Prostate gland (tissue), 2 donors: ENCODE results near the gene PPP1R14C. TPM values are rescaled to one million over a fixed set of nuclear protein-coding genes. Genes with fewer than 3 reads are reported as not detected.

Experiments used
- DNase-seq: peaks from one replicate; pipeline ENCODE4 v3.0.0-alpha.2; 2019; ENCODE audit warnings: low spot score
- H3K27ac ChIP-seq, 2 donors: fragments of 200-600 bp; sonication (generic); 2 replicates each; pipeline ENCODE4 v1.5.1; 2017 to 2019
- H3K27me3 ChIP-seq: fragments of 200-600 bp; sonication (generic); replicated peaks from 2 replicates; pipeline ENCODE4 v1.5.1; 2019; ENCODE audit not compliant: insufficient read depth
- H3K36me3 ChIP-seq, 2 donors: fragments of 200-600 bp; sonication (generic); 1 replicate in 1 of 2; 2 replicates in 1 of 2; pipeline versions ENCODE4 v1.5.1 to v1.8.1; 2017 to 2019
- H3K4me1 ChIP-seq: fragments of 200-600 bp; sonication (generic); replicated peaks from 2 replicates; pipeline ENCODE4 v1.5.1; 2019
- H3K4me3 ChIP-seq, 2 donors: fragments of 200-600 bp; sonication (generic); 2 replicates each; pipeline ENCODE4 v1.5.1; 2017 to 2019
- H3K9me3 ChIP-seq: fragments of 200-600 bp; sonication (generic); 2 replicates; pipeline ENCODE4 v1.5.1; 2017
- POLR2A ChIP-seq: fragments of 450-650 bp; IDR thresholded peaks from one replicate; pipeline ENCODE4 v1.6.1; 2016; ENCODE audit warnings: antibody characterized with exemption, mild to moderate bottlenecking
- POLR2AphosphoS5 ChIP-seq: sonication (generic); formaldehyde crosslinking; IDR thresholded peaks from one replicate; pipeline ENCODE4 v1.6.1; 2017; ENCODE audit warnings: antibody characterized with exemption
- WGBS: methylation state at CpG from one replicate; pipeline ENCODE4 v1.1.5; 2018; 5-methylcytosine and 5-hydroxymethylcytosine counted together
- intact Hi-C: fragments of 100-400 bp; cut with DNase I; formaldehyde crosslinking; loops from one replicate; pipeline ENCODE4 v1.14.2; 2022
- total RNA-seq, 2 donors: library from RNA; depleted of rRNA; stranded (reverse); fragments of >200 nt; gene quantifications; one replicate each; pipeline ENCODE4 v1.1.0, GENCODE V29; 2016
- TF ChIP-seq, protein P1 (sequence below), 4 experiments: fragments of 200-600 bp in 2 of 4; fragments of 450-650 bp in 2 of 4; sonication (generic) in 2 of 4; IDR thresholded peaks; 1 replicate in 3 of 4; 2 replicates in 1 of 4; pipeline ENCODE4 v1.5.1; 2016 to 2019; ENCODE audit warnings: antibody characterized with exemption in 4 of 4, mild to moderate bottlenecking in 2 of 4, moderate library complexity in 2 of 4

PPP1R14C gene
- total RNA-seq, 2 donors from 2014 or later, result 3.4 to 14.8 TPM

- H3K4me3 ChIP-seq, result no peak overlapping the region
- H3K4me1 ChIP-seq, result no peaks in the 10 kb centered on the region
- H3K27me3 ChIP-seq, result peaks cover 4% of the 10 kb centered on the region
- H3K9me3 ChIP-seq, result no peaks in the 10 kb centered on the region
- TF ChIP-seq POLR2A (no peak), POLR2AphosphoS5 (no peak)
- TF ChIP-seq, protein P1, sequence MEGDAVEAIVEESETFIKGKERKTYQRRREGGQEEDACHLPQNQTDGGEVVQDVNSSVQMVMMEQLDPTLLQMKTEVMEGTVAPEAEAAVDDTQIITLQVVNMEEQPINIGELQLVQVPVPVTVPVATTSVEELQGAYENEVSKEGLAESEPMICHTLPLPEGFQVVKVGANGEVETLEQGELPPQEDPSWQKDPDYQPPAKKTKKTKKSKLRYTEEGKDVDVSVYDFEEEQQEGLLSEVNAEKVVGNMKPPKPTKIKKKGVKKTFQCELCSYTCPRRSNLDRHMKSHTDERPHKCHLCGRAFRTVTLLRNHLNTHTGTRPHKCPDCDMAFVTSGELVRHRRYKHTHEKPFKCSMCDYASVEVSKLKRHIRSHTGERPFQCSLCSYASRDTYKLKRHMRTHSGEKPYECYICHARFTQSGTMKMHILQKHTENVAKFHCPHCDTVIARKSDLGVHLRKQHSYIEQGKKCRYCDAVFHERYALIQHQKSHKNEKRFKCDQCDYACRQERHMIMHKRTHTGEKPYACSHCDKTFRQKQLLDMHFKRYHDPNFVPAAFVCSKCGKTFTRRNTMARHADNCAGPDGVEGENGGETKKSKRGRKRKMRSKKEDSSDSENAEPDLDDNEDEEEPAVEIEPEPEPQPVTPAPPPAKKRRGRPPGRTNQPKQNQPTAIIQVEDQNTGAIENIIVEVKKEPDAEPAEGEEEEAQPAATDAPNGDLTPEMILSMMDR (IDR thresholded peaks at IDR 0.05), result no peak
- DNase-seq, result no peak
- no peaks in the 10 kb centered on the region for H3K36me3 ChIP-seq
- WGBS, result 78% methylated on average over 13 of the region's 13 CpGs
- H3K27ac ChIP-seq, result no peak overlapping the region
- intact Hi-C loops, result no loop called here
Measured at GRCh38 chr6:150230832-150231524, 88.1 kb downstream of the PPP1R14C start.

DNA sequence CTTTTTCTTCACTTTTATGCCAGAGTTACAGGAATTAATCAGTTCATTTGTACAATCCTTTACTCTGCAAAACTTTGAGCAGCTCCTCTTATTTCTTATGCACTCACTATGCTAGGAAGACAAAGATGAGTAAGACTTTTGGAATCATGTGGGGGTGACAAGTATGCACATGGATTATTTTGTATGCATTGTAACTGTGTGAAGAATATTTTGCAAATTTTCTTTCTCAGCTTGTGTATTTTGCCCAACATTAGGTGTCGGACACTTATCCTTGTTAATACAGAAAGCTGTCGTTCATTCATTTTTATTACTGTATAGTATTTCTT, 88.6 kb downstream of the PPP1R14C start:
- 99% methylated on average over 2 of the region's 2 CpGs for WGBS
- TF ChIP-seq, protein P1 (IDR thresholded peaks at IDR 0.05), result no peak
- TF ChIP-seq POLR2AphosphoS5 (no peak), POLR2A (no peak)
- no peak for DNase-seq
- H3K27ac ChIP-seq, result no peak overlapping the region
- intact Hi-C loops, result no loop called here
- H3K36me3 ChIP-seq, result no peaks in the 10 kb centered on the region
- H3K9me3 ChIP-seq, result no peaks in the 10 kb centered on the region
- H3K4me3 ChIP-seq, result no peak overlapping the region
- H3K4me1 ChIP-seq, result no peaks in the 10 kb centered on the region
- peaks cover 4% of the 10 kb centered on the region for H3K27me3 ChIP-seq

- H3K4me3 ChIP-seq, result no peak overlapping the region
- no peak overlapping the region for H3K27ac ChIP-seq
- no peak for DNase-seq
- intact Hi-C loops, result no loop called here
- H3K36me3 ChIP-seq, result no peaks in the 10 kb centered on the region
- TF ChIP-seq, protein P1 (IDR thresholded peaks at IDR 0.05), result no peak
- TF ChIP-seq POLR2A (no peak), POLR2AphosphoS5 (no peak)
- no peaks in the 10 kb centered on the region for H3K4me1 ChIP-seq
- WGBS, result 93% methylated on average over 5 of the region's 5 CpGs
- H3K9me3 ChIP-seq, result no peaks in the 10 kb centered on the region
- H3K27me3 ChIP-seq, result peaks cover 4% of the 10 kb centered on the region
Measured at GRCh38 chr6:150233843-150234269, 91.0 kb downstream of the PPP1R14C start.

DNA sequence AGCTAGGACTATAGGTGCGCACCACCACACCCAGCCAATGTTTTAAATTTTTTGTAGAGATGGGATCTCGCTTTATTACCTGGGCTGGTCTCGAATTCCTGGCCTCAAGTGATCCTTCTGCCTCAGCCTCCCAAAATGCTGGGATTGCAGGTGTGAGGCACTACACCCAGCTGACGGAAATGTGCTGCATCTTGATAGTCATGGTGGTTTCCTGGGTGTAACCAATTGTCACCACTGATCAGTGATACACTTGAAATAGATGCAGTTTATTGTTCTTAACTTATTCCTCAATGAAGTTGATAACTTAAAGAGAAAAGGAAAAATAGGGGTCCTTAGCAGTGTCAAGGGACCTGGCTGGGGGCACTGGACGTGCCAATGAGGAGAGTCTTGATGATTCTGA, 92.4 kb downstream of the PPP1R14C start:
- H3K27ac ChIP-seq, result no peak overlapping the region
- no peak for DNase-seq
- peaks cover under 1% of the 10 kb centered on the region for H3K27me3 ChIP-seq
- TF ChIP-seq POLR2AphosphoS5, result no peak
- TF ChIP-seq, protein P1 (IDR thresholded peaks at IDR 0.05), result no peak
- intact Hi-C loops, result no loop called here
- H3K9me3 ChIP-seq, result no peaks in the 10 kb centered on the region
- no peak overlapping the region for H3K4me3 ChIP-seq
- no peaks in the 10 kb centered on the region for H3K4me1 ChIP-seq
- WGBS, result 90% methylated on average over 5 of the region's 5 CpGs
- H3K36me3 ChIP-seq, result no peaks in the 10 kb centered on the region

GRCh38 chr6:150236114-150236513, 93.3 kb downstream of the PPP1R14C start:
- Histone ChIP-seq H3K4me3 (no peak overlapping the region), H3K27me3 (no peaks in the 10 kb centered on the region), H3K9me3 (no peaks in the 10 kb centered on the region), H3K36me3 (no peaks in the 10 kb centered on the region), H3K4me1 (no peaks in the 10 kb centered on the region), H3K27ac (no peak overlapping the region)
- intact Hi-C loops, result no loop called here
- 84% methylated on average over 8 of the region's 8 CpGs for WGBS
- DNase-seq, result no peak
- TF ChIP-seq, protein P1 (IDR thresholded peaks at IDR 0.05), result no peak
- TF ChIP-seq POLR2AphosphoS5 (no peak), POLR2A (no peak)
